Fibroblast of upper back skin (primary cell): ENCODE data around the gene ABHD17A.

ENCODE experiments used
- DNase-seq: peaks from one replicate; pipeline ENCODE4 v3.0.0-alpha.2; 2013

Gene ABHD17A

GRCh38 chr19:1832046-1832663 lies 53.1 kb downstream of the ABHD17A start:
- no peak for DNase-seq

- no peak for DNase-seq
Observed at GRCh38 chr19:1830978-1831377, 54.3 kb downstream of the ABHD17A start.

- DNase-seq, result no peak
Observed at GRCh38 chr19:1830568-1830967, 54.7 kb downstream of the ABHD17A start.

- DNase-seq, result no peak
Observed at GRCh38 chr19:1829958-1830357, 55.3 kb downstream of the ABHD17A start.

GRCh38 chr19:1828279-1829238 lies 56.7 kb downstream of the ABHD17A start:
- DNase-seq, result no peak

GRCh38 chr19:1827566-1828278 lies 57.6 kb downstream of the ABHD17A start:
- no peak for DNase-seq
